Spinal cord (tissue), 10 donors: Measurements from ENCODE around the gene RIMS4. TPM values are rescaled to one million over a fixed set of nuclear protein-coding genes. Genes with fewer than 3 reads are reported as not detected.

ENCODE experiments used
- DNase-seq, 6 donors: peaks; one replicate each; pipeline versions ENCODE4 v3.0.0 to v3.0.0-alpha.2; 2013 to 2015; ENCODE audit warnings: low spot score in 6 of 6, low read depth in 4 of 6
- H3K27ac ChIP-seq: one replicate; pipeline ENCODE4 v1.5.1; 2013; ENCODE audit warnings: low read depth, low read length, control low read depth
- H3K27me3 ChIP-seq: one replicate; pipeline ENCODE4 v1.6.1; 2013; ENCODE audit warnings: low read length; ENCODE audit not compliant: control insufficient read depth, insufficient read depth
- H3K36me3 ChIP-seq: one replicate; pipeline ENCODE4 v1.6.1; 2013; ENCODE audit warnings: low read length; ENCODE audit not compliant: control insufficient read depth, insufficient read depth
- H3K4me1 ChIP-seq: one replicate; pipeline ENCODE4 v1.6.1; 2013; ENCODE audit warnings: low read length; ENCODE audit not compliant: control insufficient read depth, insufficient read depth
- H3K4me3 ChIP-seq: one replicate; pipeline ENCODE4 v1.5.1; 2013; ENCODE audit warnings: low read depth, low read length, control low read depth
- H3K9me3 ChIP-seq: one replicate; pipeline ENCODE4 v1.6.1; 2013; ENCODE audit warnings: low read length; ENCODE audit not compliant: control insufficient read depth, insufficient read depth
- WGBS: methylation state at CpG from one replicate; pipeline ENCODE4 v1.1.5; 2013; ENCODE audit warnings: missing lambda C conversion rate; ENCODE audit not compliant: insufficient coverage; 5-methylcytosine and 5-hydroxymethylcytosine counted together
- polyA plus RNA-seq, 2 donors: library from polyadenylated mRNA; unstranded; fragments of 120-200 nt; gene quantifications; one replicate each; pipeline ENCODE4 v1.2.1, GENCODE V29; 2013; ENCODE audit not compliant: insufficient read length in 2 of 2
- total RNA-seq, 2 donors: library from RNA; depleted of rRNA in 1 of 2; stranded (reverse); fragments of 120-200 nt in 1 of 2; fragments of >200 nt in 1 of 2; gene quantifications; one replicate each; pipeline versions ENCODE4 v1.2.3 to v1.2.4, GENCODE V29; 2013 to 2014
- donor health status: healthy.

The RIMS4 gene
- total and polyA plus RNA-seq, 4 donors, result 12.4 to 51.2 (median 37.7) TPM

DNA sequence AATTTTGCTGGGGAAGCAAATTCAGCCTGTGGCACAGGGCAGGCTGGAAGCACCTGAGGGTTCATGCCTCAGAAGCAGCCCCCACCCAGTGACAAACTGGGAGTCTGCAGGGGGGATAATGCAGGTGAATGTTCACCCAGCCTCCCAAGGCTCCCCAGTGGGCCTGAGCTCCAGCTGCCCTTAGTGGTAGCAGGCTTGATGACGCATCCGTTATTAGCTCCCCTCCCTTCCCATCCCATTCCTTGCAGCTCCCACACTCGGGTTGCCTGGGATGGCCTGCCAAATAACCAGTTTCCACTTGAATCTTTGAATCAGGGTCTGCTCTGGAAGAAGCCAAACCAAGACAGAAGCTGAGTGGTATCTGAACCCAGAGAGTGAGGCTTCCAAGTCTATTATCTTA lies 48.9 kb downstream of the RIMS4 start:
- peaks cover 19% of the 10 kb centered on the region for H3K36me3 ChIP-seq
- 39% methylated on average over 3 of the region's 3 CpGs for WGBS
- no peak overlapping the region for H3K27ac ChIP-seq
- H3K27me3 ChIP-seq, result no peaks in the 10 kb centered on the region
- H3K4me3 ChIP-seq, result no peak overlapping the region
- peaks cover 18% of the 10 kb centered on the region for H3K4me1 ChIP-seq
- DNase-seq, result no peak
- H3K9me3 ChIP-seq, result no peaks in the 10 kb centered on the region

- no peaks in the 10 kb centered on the region for H3K27me3 ChIP-seq
- 83% methylated on average over 1 of the region's 1 CpG for WGBS
Observed at GRCh38 chr20:44759595-44759994, 50.8 kb downstream of the RIMS4 start.

DNA sequence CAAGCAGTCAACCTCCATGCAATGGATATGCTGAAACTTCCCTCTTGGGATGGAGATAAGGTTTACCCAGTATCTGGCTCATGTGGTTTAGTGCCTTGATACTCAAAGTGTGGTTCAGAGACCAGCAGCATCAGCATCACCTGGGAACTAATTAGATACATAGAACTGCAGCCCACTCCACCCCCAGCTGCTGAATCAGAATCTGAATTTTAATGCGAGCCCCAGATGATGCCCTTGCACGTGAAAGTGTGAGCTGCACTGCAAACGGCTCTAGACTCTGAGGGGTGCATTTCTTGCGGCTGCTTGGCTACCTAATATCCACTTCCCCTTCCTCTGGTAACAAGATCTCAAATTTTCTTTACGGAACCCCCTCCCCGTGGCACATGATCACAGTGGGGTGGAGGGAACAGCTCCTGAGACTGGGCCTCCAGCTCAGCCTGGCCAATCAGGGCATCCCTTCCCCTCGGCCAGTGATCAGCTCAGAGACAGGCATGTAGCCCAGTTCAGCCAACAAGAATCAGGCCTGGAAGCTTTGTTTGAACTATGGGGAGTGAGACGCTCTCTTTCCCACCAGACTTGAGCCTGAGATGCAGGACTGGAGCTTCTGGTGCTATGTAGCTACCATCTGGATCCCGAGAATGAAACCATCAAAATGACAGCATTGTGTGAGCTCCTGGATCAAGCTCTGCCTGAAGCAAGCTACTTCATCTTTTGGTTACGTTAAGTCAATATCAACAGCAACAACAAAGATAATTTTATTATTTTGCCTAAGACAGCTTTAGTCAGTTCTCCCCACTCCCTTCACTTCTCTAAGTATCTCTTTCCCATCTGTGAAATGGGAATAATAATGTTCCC lies 51.9 kb downstream of the RIMS4 start:
- Histone ChIP-seq H3K4me1 (peaks cover 18% of the 10 kb centered on the region), H3K36me3 (peaks cover 49% of the 10 kb centered on the region), H3K27ac (no peak overlapping the region), H3K4me3 (no peak overlapping the region), H3K27me3 (no peaks in the 10 kb centered on the region), H3K9me3 (no peaks in the 10 kb centered on the region)
- DNase-seq, result no peak
- 71% methylated on average over 10 of the region's 10 CpGs for WGBS

More at GRCh38 chr20:44759595-44759994, 50.8 kb downstream of the RIMS4 start:
- Histone ChIP-seq H3K4me1 (peaks cover 18% of the 10 kb centered on the region), H3K4me3 (no peak overlapping the region), H3K36me3 (peaks cover 38% of the 10 kb centered on the region), H3K9me3 (no peaks in the 10 kb centered on the region), H3K27ac (no peak overlapping the region)
- DNase-seq, result no peak

DNA sequence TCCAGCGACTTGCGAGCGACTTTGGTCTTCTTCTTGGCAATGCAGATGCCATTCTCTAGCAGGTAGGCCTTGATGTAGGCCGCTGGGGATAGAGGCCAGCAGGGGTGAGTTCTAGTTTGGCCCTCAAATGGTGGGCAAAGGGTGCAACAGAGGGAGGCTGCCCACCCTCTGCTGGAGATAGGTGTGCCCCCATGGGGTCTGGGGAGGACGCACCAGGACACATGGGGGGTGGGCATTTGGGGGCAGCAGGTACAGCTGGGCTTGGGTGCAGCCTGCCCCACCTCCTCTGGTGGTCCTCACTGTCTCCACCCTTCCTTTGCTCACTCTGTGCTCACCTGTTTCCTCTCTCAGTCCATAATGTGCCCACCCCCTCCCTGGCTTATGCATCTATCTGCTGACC lies 53.4 kb downstream of the RIMS4 start:
- 96% methylated on average over 4 of the region's 5 CpGs for WGBS
- H3K9me3 ChIP-seq, result no peaks in the 10 kb centered on the region
- no peak for DNase-seq
- H3K27me3 ChIP-seq, result no peaks in the 10 kb centered on the region
- H3K27ac ChIP-seq, result no peak overlapping the region
- peaks cover 61% of the 10 kb centered on the region for H3K36me3 ChIP-seq
- peaks cover 6% of the 10 kb centered on the region for H3K4me1 ChIP-seq
- H3K4me3 ChIP-seq, result no peak overlapping the region

GRCh38 chr20:44756011-44756688 lies 54.2 kb downstream of the RIMS4 start:
- Histone ChIP-seq H3K27me3 (no peaks in the 10 kb centered on the region), H3K36me3 (peaks cover 69% of the 10 kb centered on the region), H3K4me3 (no peak overlapping the region), H3K4me1 (no peaks in the 10 kb centered on the region), H3K27ac (no peak overlapping the region), H3K9me3 (no peaks in the 10 kb centered on the region)
- no peak for DNase-seq
- 97% methylated on average over 12 of the region's 18 CpGs for WGBS

DNA sequence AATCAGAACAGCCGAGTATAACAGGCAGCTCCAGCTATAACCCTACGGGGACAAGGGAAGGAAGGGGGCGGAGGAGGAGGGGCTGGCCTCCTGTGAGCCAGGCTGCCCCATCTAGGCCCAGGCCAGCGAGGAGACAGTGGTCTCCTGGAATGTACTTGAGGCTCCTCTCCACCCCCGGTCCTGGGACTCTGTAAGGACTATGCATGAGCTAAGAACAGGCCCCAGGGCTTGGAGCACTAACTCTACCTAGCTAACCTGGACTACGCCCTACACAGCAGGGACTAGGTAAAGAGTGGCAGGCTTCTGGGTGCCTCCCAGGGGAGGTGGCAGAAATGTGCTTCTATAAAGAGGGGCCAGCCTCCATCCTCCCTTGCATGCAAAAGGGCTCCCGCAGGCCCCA lies 55.8 kb downstream of the RIMS4 start:
- Histone ChIP-seq H3K4me1 (no peaks in the 10 kb centered on the region), H3K36me3 (peaks cover 75% of the 10 kb centered on the region), H3K27me3 (no peaks in the 10 kb centered on the region), H3K9me3 (no peaks in the 10 kb centered on the region), H3K27ac (no peak overlapping the region), H3K4me3 (no peak overlapping the region)
- 69% methylated on average over 6 of the region's 7 CpGs for WGBS
- DNase-seq, result no peak

GRCh38 chr20:44752099-44752931 lies 58.0 kb downstream of the RIMS4 start:
- H3K4me3 ChIP-seq, result no peak overlapping the region

GRCh38 chr20:44750081-44750805 lies 60.1 kb downstream of the RIMS4 start:
- no peaks in the 10 kb centered on the region for H3K9me3 ChIP-seq
- no peak overlapping the region for H3K27ac ChIP-seq
- peaks cover 44% of the 10 kb centered on the region for H3K36me3 ChIP-seq
- no peak overlapping the region for H3K4me3 ChIP-seq
- peaks cover 18% of the 10 kb centered on the region for H3K4me1 ChIP-seq
- no peak for DNase-seq
- H3K27me3 ChIP-seq, result peaks cover 13% of the 10 kb centered on the region
- 67% methylated on average over 70 of the region's 73 CpGs for WGBS

More at GRCh38 chr20:44752099-44752931, 58.0 kb downstream of the RIMS4 start:
- H3K27ac ChIP-seq, result no peak overlapping the region
- H3K4me1 ChIP-seq, result peaks cover 5% of the 10 kb centered on the region
- H3K9me3 ChIP-seq, result no peaks in the 10 kb centered on the region
- peaks cover 65% of the 10 kb centered on the region for H3K36me3 ChIP-seq
- no peak for DNase-seq
- WGBS, result 76% methylated on average over 13 of the region's 17 CpGs
- H3K27me3 ChIP-seq, result no peaks in the 10 kb centered on the region

- 63% methylated on average over 1 of the region's 3 CpGs for WGBS
- Histone ChIP-seq H3K36me3 (peaks cover 22% of the 10 kb centered on the region), H3K27me3 (peaks cover 13% of the 10 kb centered on the region), H3K27ac (no peak overlapping the region), H3K9me3 (no peaks in the 10 kb centered on the region), H3K4me3 (no peak overlapping the region), H3K4me1 (peaks cover 18% of the 10 kb centered on the region)
- DNase-seq, result peak in 2 of 6 donors; percentile 35 to 63
Observed at GRCh38 chr20:44748005-44748370, 62.4 kb downstream of the RIMS4 start.
